Activated T-cell treated with anti-CD3 and anti-CD28 coated beads, Interleukin-2, amount 50 U/mL, for 1 hour (primary cell): ENCODE measurements around the gene CENPN.

Source experiments
- DNase-seq: peaks from one replicate; pipeline ENCODE4 v3.0.0-alpha.2; 2020

Gene CENPN, protein sequence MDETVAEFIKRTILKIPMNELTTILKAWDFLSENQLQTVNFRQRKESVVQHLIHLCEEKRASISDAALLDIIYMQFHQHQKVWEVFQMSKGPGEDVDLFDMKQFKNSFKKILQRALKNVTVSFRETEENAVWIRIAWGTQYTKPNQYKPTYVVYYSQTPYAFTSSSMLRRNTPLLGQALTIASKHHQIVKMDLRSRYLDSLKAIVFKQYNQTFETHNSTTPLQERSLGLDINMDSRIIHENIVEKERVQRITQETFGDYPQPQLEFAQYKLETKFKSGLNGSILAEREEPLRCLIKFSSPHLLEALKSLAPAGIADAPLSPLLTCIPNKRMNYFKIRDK

DNA sequence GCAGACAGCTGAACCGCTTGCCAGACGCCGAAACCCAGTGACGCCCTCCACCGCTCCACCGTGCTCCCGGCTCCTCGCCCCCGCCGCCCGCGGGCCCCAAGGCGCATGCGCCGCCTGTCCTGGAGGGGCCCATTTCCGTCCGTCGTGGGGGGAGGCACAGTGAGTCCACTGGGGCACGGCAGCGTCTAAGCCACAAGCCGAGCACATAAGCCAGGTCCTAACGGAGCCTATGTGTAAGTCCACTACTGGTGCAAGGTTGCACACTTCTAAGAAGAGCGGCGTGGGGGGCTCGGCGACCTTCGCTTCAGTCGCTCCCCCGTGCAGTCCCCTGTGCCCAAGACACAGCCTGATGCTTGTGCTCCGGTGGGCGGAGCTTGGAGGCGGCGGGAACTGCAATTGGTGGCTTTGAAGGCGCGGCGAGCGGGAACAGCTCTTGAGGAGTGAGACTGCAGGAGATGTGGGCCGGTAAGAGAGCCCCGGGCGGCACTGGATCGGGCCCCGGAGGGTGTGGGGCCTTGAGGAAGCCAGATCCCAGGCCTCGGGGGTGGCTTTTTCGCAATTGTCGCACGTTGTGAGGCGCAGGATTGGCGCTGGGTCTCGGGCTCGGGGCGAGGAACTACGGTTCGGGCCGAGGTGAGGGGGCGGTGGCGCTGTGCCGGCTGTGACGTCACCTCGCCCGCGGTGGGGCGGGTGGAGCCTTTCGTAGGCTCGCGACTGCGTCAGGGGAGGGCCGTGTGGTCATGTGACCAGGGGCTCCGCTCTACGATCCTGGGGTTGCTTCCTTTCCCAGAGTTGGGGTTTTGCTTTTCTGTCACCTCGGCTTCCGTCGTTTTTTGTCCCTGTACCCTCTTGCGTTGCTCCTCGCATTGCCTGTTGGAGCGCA is at the start of gene CENPN, which contains the start of gene CMC2:
CENPN (plus strand) TSS at position 402 of the 883 bp plus-strand sequence. CDS start 4,726 bp downstream, outside the sequence.
CMC2 (minus strand) TSS at position 73 of the 883 bp plus-strand sequence. CDS start 9,491 bp downstream, outside the sequence.
- peak; percentile 98 for DNase-seq

DNA sequence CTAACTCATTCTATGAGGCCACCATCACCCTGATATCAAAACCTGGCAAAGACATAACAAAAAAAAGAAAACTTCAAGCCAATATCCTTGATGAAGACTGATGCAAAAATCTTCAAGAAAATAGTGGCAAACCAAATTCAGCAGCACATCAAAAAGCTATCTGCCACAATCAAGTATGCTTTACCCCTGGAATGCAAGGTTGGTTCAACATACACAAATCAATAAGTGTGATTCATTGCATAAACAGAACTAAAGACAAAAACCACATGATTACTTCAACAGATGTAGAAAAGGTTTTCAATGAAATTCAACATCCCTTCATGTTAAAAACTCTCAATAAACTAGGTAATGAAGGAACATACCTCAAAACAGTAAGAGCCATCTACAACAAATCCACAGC is 48.7 kb upstream of the CENPN start:
- DNase-seq = no peak

DNA sequence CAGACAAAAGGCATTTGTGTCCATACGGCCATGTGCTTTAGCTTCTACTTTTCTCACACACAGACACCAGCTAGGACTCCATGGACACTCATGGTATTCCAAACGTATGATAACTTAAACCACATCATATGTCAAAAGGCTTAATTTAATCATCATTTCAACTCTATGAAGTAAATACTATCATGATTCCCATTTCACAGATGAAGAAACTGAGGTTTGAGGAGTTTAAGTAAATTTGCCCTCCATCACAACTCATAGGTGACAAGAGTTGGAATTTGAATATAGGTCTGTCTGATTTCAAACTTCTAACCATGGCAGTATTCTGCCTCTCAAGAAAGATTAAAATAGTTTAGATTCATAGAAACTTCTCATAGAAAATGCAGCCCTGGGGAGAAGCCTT is 44.1 kb upstream of the CENPN start:
- DNase-seq = no peak

DNA sequence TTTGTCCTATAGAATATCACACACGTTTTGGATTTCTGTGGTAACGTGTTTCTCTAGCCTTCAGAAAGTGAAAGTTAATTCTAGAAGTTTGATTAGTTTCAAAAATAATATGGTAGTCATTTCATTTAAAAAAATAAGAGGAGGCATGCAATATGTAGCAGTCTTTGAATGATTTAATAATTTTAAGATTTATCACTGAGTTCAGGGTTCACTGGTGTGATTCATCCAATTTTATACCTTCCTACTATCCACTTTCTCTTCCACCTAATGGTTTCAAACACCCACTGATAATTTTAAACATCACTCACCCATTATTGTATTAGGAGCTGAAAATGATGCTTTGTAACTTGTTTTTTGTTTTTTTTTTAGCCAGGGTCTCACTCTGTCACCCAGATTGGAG is 42.7 kb upstream of the CENPN start:
- no peak for DNase-seq

DNA sequence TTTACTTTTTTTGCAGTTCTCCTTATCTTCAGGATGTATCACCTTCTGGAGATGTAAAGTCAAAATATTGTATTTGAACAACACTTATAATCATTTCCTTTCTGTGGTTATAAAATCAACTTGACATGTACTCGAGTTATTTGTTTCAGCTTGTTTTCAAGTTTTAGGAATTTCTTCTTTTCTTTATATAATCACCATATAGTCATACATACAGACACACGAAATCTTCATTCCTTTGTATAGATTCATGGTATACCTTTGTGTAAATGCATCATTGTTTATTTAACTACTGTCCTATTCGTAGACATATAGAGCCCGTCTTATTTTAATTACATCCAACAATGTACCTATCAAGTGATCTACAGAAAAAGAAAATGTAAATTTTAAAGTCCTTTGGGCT is 40.4 kb upstream of the CENPN start:
- DNase-seq = no peak

DNA sequence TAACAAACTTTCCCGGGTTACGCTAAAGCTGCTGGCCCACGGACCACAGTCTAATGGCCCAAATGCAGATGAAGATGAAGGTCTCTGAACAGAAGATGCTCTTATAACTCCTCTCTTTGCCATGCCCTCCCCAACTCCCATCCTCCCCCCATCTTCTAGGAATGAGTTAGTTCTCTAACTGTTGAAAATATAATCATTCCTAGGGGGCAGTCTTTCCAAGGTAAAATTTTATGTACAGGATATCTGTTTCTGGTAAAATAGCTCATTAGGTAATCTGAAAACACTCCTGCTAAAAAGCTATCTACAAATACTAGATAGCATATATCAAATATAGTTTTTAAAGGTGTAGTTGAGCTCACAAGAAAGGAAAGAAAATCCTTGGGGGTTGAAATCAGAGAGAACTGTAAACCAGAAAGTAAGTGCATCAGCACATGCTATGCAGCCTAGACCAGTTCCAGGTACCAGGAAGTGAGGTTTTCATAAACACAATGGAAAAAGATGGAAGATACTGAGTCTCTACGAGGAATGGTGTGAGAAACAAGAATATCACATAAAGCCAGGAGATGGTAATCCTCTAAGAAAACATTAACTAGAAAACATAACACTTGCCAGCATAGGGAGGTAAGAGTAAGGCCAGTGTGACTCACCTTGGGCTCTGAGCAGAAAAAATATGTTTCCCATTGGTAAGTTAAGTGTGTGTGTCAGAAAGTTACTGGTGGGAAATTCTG is 38.5 kb upstream of the CENPN start:
- no peak for DNase-seq

DNA sequence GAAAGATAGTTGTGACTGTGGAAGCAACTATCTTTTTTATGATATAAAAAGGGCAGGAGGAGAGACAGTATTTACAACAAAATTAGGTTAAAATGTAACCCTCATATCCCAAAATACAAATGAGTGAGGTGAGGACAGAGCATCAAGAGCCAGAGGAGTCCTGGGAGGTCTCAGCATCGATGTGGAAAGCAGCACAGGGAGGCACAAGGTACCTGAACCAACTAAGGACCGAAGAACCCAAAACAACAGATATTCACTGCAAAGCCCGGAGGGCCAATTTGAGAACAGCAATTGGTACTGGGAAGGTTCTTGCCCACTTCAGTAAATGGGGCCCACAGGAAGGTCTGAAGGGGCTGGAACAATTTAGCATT is 37.9 kb upstream of the CENPN start:
- no peak for DNase-seq

DNA sequence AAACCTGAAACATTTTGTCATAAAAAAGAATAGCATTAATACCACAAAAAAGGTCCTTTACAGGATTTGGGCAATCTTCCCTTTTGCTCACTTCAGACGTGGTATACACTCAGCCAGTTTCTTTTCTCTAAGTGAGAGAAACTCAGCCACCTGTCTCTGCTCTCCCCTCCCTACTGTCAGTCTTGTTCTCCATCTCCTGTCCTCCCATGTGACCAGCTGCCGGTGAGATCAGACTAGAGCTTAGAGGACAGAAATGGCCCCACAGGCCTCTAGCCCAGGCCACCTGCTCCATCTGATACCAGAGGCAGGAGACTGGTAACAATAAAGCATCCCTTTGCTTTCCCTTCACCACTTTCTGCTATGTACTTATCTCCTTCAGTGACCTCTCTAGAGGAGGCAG is 35.2 kb upstream of the CENPN start:
- DNase-seq = no peak

DNA sequence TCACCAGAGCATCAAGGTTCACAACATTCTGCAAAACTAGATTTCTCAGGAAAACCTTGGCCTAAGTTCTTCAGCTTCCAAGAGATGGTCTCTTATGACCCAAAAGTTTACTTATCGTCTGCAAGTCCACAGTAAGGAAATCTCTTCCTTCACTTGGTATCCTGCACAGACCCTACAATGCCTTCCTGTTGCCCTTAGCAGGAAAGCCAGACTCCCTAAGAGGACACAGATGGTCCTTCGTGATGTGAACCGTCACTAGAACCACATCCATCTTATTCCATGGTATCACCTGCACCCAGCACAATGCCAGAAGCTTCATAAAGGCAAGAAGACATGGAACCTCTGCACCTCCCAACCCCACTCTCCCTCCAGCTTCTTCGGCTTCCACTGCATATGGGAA is 34.4 kb upstream of the CENPN start:
- DNase-seq = no peak

DNA sequence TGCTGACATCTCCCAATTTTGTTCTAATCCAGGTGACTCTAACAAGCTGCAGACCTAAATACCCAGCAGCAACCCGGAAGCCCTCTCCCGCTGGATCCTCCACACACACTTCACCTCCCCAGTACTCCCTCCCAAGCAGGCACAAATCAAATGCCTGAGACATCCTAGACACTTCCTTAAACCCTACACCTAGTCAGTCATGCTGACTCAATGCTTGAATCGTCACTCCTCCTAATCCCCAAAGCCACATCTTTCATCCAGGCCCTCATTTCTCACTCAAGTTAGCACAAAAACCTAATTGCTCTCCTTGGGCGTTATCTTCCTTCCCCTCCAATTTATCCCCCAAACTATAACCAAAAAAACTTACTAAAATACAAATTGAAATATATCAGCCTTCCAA is 33.0 kb upstream of the CENPN start:
- no peak for DNase-seq

DNA sequence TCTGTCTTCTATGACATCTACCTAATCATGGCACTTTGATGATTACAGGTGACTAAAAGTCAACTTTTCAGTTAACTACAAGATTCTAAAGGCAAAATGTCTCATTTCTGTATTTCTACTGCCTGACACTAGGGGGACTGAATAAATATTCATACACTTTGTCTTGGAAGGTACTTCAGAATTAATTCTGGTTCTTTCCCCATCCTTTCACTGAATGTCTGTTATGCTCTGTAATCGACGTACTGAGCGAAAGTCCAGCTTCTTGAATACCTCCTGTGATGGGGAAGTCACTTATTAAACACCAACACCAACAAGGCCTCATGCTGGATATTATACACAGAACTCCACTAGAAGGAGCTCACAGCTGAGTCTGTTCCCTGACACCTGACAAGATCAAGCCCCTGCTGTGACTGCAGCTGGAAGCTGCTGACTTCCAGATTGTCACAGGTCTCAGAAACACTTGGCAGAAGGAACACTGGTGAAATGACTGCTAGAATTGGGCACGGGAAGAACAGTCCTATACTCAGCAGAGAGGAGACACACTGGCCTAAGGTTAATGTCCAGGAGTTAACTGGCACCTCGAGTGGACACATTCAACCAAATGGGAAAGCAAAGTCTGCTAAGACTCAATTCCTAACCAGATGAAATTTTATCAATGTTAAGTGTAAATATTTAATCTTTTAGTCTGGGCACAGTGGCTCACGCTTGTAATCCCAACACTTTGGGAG is 32.2 kb upstream of the CENPN start:
- DNase-seq = no peak

DNA sequence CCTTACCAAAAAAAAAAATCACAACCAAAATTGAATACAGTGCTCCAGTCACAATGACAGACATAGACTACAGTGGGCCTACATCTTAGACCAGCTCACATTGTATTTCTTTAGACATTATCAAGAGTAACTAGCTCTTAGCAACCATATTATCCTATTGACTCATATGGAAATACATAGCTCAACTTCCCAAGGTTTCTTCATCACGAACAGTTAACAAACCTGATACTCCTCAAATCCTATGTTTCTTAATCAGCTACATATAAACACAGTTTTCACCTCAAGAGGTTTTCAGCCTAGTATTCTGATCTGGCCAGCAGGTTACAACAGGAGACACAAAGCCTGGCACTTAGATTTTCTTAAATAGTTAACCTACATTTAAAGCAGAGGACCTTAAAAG is 30.1 kb upstream of the CENPN start:
- DNase-seq = no peak

DNA sequence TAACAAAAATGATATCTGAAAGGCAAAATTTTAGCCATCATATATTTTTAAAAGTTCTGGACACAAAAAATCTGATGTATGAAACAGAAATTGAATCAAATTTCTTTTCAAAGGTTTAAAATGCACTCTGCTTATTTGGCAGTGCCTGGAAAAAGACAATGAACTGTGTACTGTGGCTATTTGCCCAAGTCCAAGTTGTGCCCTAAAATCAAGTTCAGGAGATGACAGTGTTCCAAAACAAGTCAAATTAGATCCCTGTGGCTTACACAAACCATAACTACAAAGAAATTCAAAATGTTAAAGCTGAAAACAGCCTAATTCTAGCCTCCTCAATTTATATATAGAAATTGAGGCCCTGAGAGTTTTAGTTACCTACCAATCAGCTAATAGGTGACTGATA is 25.9 kb upstream of the CENPN start:
- no peak for DNase-seq

DNA sequence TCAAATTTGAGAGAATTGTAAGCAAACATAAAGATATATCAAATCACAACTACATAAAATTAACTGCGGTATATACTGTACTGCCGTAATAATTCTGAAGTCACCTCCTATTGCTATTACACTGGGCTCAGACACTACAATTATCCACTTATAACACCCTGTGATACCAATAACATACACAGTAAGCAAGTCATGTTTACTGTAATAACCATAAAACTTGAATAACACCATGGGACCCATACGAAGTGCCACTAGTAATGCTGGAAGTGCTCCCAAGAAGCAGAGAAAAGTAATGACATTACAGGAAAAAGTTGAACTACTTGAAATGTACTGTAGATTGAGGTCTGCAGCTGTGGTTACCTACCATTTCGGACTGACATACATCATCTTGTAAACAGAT is 24.4 kb upstream of the CENPN start:
- DNase-seq = no peak

DNA sequence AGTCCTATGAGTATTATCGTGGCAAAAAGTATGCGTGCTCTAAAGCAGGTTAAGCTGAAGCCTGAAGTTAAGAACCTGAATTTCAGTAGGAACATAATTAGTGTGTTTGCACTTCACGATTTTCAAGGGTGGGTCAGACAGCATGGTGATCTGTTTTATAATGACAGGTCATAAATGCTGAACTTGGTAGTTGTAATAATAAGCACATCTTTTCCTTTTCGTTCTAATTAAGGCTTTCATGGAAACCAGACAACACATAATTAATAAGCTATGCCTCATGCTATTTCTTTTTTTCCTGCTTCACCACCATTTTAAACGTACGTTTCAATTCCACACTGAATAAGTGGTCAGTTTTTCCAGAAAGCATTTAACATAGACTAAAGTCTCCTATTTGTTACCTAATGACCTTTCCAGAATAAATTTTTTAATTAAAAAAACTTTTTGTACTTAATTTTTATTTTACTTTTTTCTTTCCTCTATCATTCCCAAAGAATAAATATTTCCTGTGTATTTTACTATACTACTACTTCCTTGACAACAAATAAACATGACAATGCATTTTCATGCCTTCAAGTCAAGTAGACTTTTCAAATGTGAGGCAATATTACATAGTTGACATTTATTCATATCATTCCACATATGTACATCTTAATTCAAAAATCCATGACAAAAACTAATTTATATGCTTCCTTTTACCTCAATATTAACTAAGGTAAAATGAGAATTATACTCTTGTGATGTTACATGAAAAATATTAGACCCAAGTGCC is 22.7 kb upstream of the CENPN start:
- no peak for DNase-seq

DNA sequence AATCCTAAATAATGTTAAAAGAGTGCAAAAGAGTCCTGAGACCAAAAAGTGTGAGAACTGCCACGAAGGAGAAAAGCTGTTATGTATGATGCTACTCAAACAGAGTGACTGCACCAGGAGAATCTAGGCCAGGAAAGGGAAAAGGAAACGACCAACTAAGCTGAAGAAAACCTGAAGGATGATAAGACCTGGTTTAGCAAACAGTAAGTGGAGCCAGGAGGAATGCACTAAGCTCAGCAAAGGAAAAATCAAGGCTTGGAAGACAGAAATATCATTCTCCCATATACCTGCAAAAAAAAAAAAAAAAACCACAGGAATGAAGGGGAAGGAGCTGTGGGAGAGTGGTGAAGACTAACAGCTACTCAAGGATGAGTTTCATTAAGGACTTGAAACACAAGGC is 21.4 kb upstream of the CENPN start:
- DNase-seq = no peak

DNA sequence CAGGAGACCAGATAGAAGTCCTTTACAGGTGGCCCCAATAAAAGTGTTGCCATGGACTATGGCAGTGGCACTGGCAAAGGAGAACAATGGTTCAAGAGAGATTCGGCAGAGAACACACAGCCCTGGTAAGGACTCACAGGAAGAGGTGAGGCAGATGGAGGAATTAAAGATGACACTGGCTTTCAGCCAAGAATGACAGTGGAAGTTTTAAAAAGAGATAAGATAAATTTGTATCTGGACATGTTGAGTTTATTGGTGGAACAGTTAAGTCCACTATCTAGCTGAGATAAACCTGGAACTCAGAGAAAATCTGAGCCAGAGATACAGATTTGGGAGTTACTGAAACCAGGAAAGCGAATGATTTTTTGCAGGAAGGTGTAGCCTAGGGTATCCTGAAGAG is 20.5 kb upstream of the CENPN start:
- no peak for DNase-seq

DNA sequence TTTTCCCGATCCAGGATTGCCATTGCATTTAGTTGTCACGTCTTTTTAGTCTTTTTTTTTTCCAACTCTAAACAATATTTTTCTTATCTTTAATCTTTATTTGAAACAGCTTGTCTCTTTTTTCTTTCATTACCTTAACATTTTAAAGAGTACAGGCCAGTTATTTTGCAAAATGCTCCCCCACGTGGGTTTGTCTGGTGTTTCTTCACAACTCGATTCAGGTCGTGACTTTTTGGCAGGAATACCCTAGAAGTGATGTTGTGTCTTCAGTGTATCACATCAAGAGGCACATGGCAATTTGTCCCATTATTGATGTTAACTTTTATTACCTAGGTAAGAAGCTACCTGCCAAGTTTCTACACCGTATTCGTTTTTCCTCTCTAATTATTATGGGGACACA is 18.3 kb upstream of the CENPN start:
- no peak for DNase-seq

DNA sequence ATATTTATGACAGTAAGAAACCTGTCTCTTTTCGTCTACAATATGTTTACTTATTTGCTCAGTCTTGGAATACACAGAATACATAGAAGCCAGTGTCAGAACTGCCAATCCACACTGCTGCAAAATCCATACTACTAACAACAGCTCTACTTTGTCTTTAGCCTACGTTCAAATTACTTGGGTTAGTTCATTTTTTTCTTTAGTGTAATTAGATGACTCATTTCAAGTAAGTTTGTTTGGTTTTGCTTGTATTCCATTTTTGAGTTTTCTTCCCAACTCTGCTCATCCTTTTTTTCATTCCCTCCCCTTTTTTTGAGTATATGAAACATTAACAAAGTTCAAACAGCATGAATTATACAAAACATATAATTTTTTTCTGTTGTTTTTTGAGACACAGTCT is 17.2 kb upstream of the CENPN start:
- no peak for DNase-seq

DNA sequence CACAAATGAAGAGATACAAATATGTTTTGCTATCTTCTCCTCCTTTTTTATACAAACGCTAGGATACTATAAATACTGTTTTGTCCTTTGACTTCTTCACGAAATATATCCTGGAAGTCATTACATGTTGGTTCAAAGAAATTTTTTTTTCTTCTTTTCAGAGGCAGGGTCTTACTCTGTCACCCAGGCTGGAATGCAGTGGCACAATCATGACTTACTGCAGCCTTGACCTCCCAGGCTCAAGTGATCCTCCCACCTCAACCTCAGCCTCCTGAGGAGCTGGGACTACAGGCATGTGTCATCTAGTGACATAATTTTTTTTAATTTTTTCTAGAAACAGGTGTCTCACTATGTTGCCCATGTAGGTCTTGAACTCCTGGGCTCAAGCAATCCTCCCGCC is 16.4 kb upstream of the CENPN start:
- DNase-seq = no peak

DNA sequence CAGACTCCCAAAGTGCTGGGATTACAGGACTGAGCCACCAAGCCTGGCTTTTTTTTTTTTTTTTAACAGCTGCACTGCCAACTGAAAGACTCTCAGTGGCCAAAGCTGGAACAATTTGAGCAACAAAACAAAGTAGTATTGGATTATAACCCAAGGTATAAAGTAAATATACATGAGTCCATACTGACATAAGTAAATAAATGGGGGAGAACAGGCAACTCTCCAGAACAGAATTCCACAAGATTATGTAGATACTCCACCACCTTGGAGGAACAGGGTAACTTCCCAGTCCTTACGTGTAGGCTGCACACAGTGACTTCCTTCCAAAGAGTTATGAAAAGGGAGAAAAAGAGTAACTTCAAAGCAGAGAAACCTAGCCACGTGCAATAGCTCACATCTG is 16.0 kb upstream of the CENPN start:
- DNase-seq = no peak

DNA sequence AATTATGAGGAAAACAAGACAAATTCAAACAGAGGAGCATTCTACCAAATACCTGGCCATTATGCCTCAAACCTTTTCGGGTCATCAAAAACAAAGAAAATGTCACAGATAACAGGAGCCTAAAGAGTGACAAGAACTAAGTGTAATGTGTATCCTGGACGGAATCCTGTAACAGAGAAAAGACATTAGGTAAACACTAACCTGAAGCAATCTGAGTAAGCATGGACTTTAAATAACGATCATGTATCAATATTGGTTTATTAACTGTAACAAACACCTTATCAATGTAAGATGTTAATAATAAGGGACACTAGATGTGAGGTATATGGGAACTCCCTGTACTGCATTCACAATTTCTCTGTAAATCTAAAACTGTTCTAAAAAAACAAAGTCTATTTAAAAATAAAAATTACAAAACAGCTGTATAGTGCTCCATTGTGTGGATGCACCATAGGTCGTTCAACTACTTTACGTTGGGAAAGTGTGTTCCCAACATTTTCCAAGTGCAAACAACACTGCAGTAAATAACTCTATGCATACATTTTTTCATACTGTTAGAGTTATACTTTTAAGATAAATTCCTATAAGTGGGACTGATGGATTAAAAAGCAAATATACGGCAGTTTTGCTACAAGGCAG is 15.1 kb upstream of the CENPN start:
- no peak for DNase-seq
